ENCODE data around the gene FAM241A.
"Not testable (repeated sequence)": the region's sequence is repeated elsewhere in the genome, so short reads cannot be mapped to it uniquely, and the experiment has no call there.

Gene FAM241A

DNA sequence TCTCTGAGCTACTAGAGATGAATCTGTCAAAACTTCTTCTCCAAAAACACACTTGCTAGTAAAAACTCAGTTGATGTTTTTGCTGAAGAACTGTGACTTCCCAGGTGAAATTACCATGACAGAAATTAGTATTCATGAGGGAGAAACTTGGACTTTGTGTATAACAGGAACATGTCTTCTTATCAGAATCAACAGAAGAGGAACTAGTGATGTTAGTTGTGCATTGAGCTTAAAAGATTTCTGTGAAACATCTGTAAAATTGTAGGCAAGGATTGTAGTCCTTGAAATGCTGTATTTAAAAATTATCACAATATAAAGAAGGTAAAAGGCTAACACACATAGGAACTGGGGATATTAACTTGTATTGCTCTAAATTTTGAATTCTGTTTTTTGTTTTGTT lies 11.3 kb downstream of the FAM241A start:
- TF ChIP-seq, protein P1, sequence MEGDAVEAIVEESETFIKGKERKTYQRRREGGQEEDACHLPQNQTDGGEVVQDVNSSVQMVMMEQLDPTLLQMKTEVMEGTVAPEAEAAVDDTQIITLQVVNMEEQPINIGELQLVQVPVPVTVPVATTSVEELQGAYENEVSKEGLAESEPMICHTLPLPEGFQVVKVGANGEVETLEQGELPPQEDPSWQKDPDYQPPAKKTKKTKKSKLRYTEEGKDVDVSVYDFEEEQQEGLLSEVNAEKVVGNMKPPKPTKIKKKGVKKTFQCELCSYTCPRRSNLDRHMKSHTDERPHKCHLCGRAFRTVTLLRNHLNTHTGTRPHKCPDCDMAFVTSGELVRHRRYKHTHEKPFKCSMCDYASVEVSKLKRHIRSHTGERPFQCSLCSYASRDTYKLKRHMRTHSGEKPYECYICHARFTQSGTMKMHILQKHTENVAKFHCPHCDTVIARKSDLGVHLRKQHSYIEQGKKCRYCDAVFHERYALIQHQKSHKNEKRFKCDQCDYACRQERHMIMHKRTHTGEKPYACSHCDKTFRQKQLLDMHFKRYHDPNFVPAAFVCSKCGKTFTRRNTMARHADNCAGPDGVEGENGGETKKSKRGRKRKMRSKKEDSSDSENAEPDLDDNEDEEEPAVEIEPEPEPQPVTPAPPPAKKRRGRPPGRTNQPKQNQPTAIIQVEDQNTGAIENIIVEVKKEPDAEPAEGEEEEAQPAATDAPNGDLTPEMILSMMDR (IDR thresholded peaks at IDR 0.05) = no peak
- Mint-ChIP-seq H3K36me3 (ENCODE audit: low read depth) (no peaks in the 10 kb centered on the region), H3K4me3 (no peak overlapping the region), H3K9me3 (peaks cover 17% of the 10 kb centered on the region), H3K27me3 (ENCODE audit: low read depth, poor library complexity) (peaks cover 4% of the 10 kb centered on the region), H3K27ac (no peak overlapping the region), H3K4me1 (no peaks in the 10 kb centered on the region)
- no peak for DNase-seq

DNA sequence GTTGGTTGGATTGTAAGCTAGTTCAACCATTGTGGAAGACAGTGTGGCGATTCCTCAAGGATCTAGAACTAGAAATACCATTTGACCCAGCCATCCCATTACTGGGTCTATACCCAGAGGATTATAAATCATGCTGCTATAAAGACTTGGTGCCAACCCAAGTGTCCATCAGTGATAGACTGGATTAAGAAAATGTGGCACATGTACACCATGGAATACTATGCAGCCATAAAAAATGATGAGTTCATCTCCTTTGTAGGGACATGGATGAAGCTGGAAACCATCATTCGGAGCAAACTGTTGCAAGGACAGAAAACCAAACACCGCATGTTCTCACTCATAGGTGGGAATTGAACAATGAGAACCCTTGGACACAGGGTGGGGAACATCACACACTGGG lies 18.5 kb downstream of the FAM241A start:
- H3K9me3 Mint-ChIP-seq = peaks cover 34% of the 10 kb centered on the region
- not testable (repeated sequence) for H3K36me3 Mint-ChIP-seq (ENCODE audit: low read depth); H3K27me3 Mint-ChIP-seq (ENCODE audit: low read depth, poor library complexity); H3K4me3 Mint-ChIP-seq; DNase-seq; H3K4me1 Mint-ChIP-seq; H3K27ac Mint-ChIP-seq

DNA sequence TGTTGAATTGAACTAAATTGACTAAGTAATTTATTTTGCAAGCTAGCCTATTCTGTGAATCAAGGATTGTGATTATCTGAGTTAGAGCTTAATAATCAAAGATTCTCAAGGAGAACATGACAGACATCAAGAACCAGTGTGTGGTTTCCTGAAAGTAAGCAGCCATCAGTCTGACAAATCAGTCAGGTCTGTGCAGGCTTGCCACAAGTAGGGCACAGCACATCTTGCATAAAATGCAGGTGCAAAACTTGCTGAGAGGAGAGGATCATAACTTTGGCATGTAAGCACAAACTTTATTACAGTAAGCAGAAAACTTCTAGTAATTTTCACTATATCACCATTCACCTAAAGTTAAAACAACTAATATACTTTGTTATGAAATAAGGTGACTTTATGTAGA lies 22.5 kb downstream of the FAM241A start:
- TF ChIP-seq, protein P1 (IDR thresholded peaks at IDR 0.05) = no peak
- no peak overlapping the region for H3K27ac Mint-ChIP-seq
- H3K9me3 Mint-ChIP-seq = peaks cover 5% of the 10 kb centered on the region
- DNase-seq = no peak
- H3K36me3 Mint-ChIP-seq (ENCODE audit: low read depth) = no peaks in the 10 kb centered on the region
- no peaks in the 10 kb centered on the region for H3K27me3 Mint-ChIP-seq (ENCODE audit: low read depth, poor library complexity)
- H3K4me3 Mint-ChIP-seq = no peak overlapping the region
- H3K4me1 Mint-ChIP-seq = no peaks in the 10 kb centered on the region

- TF ChIP-seq, protein P1 (IDR thresholded peaks at IDR 0.05) = no peak
These were observed 23.7 kb downstream of the FAM241A start for GRCh38 chr4:112168719-112169500.

GRCh38 chr4:112170451-112170993 lies 25.3 kb downstream of the FAM241A start:
- no peaks in the 10 kb centered on the region for H3K27me3 Mint-ChIP-seq (ENCODE audit: low read depth, poor library complexity)
- no peaks in the 10 kb centered on the region for H3K9me3 Mint-ChIP-seq
- TF ChIP-seq, protein P1 (IDR thresholded peaks at IDR 0.05) = no peak
- no peak overlapping the region for H3K27ac Mint-ChIP-seq
- H3K36me3 Mint-ChIP-seq (ENCODE audit: low read depth) = no peaks in the 10 kb centered on the region
- DNase-seq = no peak
- H3K4me1 Mint-ChIP-seq = no peaks in the 10 kb centered on the region
- H3K4me3 Mint-ChIP-seq = no peak overlapping the region

More at GRCh38 chr4:112168719-112169500, 23.7 kb downstream of the FAM241A start:
- no peaks in the 10 kb centered on the region for H3K27me3 Mint-ChIP-seq (ENCODE audit: low read depth, poor library complexity)
- H3K4me3 Mint-ChIP-seq = no peak overlapping the region
- H3K36me3 Mint-ChIP-seq (ENCODE audit: low read depth) = no peaks in the 10 kb centered on the region
- no peaks in the 10 kb centered on the region for H3K9me3 Mint-ChIP-seq
- H3K4me1 Mint-ChIP-seq = no peaks in the 10 kb centered on the region
- H3K27ac Mint-ChIP-seq = no peak overlapping the region
- no peak for DNase-seq

DNA sequence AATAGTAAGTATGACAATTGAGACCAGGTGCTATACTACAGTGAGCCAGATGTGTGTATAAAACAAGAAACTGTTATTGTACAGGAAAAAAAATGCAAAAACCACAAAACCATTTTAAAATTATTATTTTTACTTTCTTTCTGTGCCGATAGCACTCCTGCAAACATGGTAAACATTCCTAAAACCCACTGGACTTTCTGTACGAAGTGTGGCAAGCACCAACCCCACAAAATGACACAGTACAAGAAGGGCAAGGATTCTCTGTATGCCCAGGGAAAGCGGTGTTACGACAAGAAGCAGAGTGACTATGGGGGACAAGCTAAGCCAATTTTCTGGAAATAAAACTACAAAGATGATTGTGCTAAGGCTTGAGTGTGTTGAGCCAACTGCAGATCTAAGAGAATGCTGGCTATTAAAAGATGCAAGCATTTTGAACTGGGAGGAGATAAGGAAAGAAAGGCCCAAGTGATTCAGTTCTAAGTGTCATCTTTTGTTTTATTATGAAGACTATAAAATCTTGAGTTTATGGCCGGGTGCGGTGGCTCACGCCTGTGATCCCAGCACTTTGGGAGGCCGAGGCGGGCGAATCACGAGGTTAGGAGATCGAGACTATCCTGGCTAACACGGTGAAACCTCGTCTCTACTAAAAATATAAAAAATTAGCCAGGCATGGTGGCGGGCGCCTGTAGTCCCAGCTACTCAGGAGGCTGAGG lies 26.0 kb downstream of the FAM241A start:
- H3K9me3 Mint-ChIP-seq; H3K27me3 Mint-ChIP-seq (ENCODE audit: low read depth, poor library complexity); H3K4me1 Mint-ChIP-seq; H3K36me3 Mint-ChIP-seq (ENCODE audit: low read depth); DNase-seq; H3K27ac Mint-ChIP-seq; H3K4me3 Mint-ChIP-seq: not testable (repeated sequence)
